Tibial nerve (tissue), 4 donors: ENCODE results near the gene HADHB.

Experiments used
- EP300 ChIP-seq, 2 donors: sonication (generic); formaldehyde crosslinking; IDR thresholded peaks; one replicate each; pipeline ENCODE4 v1.6.1; 2017; ENCODE audit warnings: antibody characterized with exemption in 2 of 2, mild to moderate bottlenecking in 1 of 2
- POLR2A ChIP-seq, 2 donors: fragments of 450-650 bp; IDR thresholded peaks; one replicate each; pipeline ENCODE4 v1.6.1; 2017; ENCODE audit warnings: antibody characterized with exemption in 2 of 2, mild to moderate bottlenecking in 2 of 2, moderate library complexity in 2 of 2
- TF ChIP-seq, protein P1 (sequence below), 5 experiments: fragments of 200-600 bp in 3 of 5; fragments of 450-650 bp in 2 of 5; sonication (generic) in 3 of 5; IDR thresholded peaks; one replicate each; pipeline ENCODE4 v1.5.1; 2016 to 2019; ENCODE audit warnings: antibody characterized with exemption in 5 of 5, mild to moderate bottlenecking in 3 of 5, moderate library complexity in 2 of 5

GRCh38 chr2:26214759-26215158, 30.0 kb upstream of the HADHB start:
- TF ChIP-seq, protein P1, sequence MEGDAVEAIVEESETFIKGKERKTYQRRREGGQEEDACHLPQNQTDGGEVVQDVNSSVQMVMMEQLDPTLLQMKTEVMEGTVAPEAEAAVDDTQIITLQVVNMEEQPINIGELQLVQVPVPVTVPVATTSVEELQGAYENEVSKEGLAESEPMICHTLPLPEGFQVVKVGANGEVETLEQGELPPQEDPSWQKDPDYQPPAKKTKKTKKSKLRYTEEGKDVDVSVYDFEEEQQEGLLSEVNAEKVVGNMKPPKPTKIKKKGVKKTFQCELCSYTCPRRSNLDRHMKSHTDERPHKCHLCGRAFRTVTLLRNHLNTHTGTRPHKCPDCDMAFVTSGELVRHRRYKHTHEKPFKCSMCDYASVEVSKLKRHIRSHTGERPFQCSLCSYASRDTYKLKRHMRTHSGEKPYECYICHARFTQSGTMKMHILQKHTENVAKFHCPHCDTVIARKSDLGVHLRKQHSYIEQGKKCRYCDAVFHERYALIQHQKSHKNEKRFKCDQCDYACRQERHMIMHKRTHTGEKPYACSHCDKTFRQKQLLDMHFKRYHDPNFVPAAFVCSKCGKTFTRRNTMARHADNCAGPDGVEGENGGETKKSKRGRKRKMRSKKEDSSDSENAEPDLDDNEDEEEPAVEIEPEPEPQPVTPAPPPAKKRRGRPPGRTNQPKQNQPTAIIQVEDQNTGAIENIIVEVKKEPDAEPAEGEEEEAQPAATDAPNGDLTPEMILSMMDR (IDR thresholded peaks at IDR 0.05), result no peak
- no peak for TF ChIP-seq EP300 (IDR thresholded peaks at IDR 0.05)
- TF ChIP-seq POLR2A (IDR thresholded peaks at IDR 0.05), result no peak
